Erythroblast (primary cell): ENCODE results near the gene SLC44A1.

Experiments
- GATA1 ChIP-seq: IDR thresholded peaks from 2 replicates; pipeline ENCODE4 v1.6.1; 2011; ENCODE audit warnings: low read depth, mild to moderate bottlenecking, control low read depth, low read length, moderate library complexity
- POLR2A ChIP-seq: IDR thresholded peaks from 2 replicates; pipeline ENCODE4 v1.6.1; 2011; ENCODE audit warnings: mild to moderate bottlenecking, low read length

GRCh38 chr9:105332471-105332870 lies 88.0 kb downstream of the SLC44A1 start:
- TF ChIP-seq POLR2A, result no peak
- TF ChIP-seq GATA1, result no peak
